Caco-2 (cell line): Measurements from ENCODE around the gene CLEC16A. TPM values are rescaled to one million over a fixed set of nuclear protein-coding genes. Genes with fewer than 3 reads are reported as not detected.

Source experiments
- BruUV-seq: library from RNA; stranded (reverse); fragments of 400-500 nt; replicated peaks from 2 replicates; lab custom pipeline; 2021; lab: Mats Ljungman, UMichigan
- CTCF ChIA-PET: fragments of 300-600 bp; sonication (Branson Sonifier 250); formaldehyde crosslinking; loops from one replicate; lab custom pipeline; 2022; ENCODE audit warnings: antibody characterized with exemption; lab: Charles Lee
- POLR2A ChIA-PET: fragments of 300-600 bp; sonication (Branson Sonifier 250); formaldehyde crosslinking; loops from one replicate; lab custom pipeline; 2022; ENCODE audit warnings: antibody characterized with exemption; lab: Charles Lee
- DNase-seq, 2 experiments: peaks; one replicate each; pipeline versions ENCODE4 v3.0.0 to v3.0.0-alpha.2; 2020 to 2022
- H3K27me3 ChIP-seq: replicated peaks from 2 replicates; pipeline ENCODE4 v1.6.0; 2011; ENCODE audit warnings: low read length; ENCODE audit not compliant: control insufficient read depth, insufficient read depth
- H3K36me3 ChIP-seq: 2 replicates; pipeline ENCODE4 v1.5.1; 2011; ENCODE audit warnings: low read length; ENCODE audit not compliant: control insufficient read depth, insufficient read depth
- H3K4me1 ChIP-seq: fragments of 250-450 bp; sonication (Bioruptor Pico); 2 replicates; pipeline ENCODE4 v1.5.1; 2020; ENCODE audit warnings: mild to moderate bottlenecking
- H3K4me3 ChIP-seq: 2 replicates; pipeline ENCODE4 v1.5.1; 2011; ENCODE audit warnings: low read depth, mild to moderate bottlenecking, control low read depth, low read length
- H3K9me3 ChIP-seq: fragments of 250-450 bp; sonication (Bioruptor Pico); 2 replicates; pipeline ENCODE4 v1.5.1; 2020; ENCODE audit warnings: mild to moderate bottlenecking, moderate library complexity
- H3K27ac Mint-ChIP-seq: one replicate; pipeline ENCODE4 v1.8.0; 2022; ENCODE audit warnings: mixed read lengths; ENCODE audit not compliant: unreplicated experiment
- H3K27me3 Mint-ChIP-seq: one replicate; pipeline ENCODE4 v1.8.0; 2022; ENCODE audit warnings: mixed read lengths; ENCODE audit not compliant: insufficient read depth, unreplicated experiment
- H3K36me3 Mint-ChIP-seq: one replicate; pipeline ENCODE4 v1.8.0; 2022; ENCODE audit warnings: mild to moderate bottlenecking, mixed read lengths; ENCODE audit not compliant: insufficient read depth, unreplicated experiment
- H3K4me1 Mint-ChIP-seq: one replicate; pipeline ENCODE4 v1.8.0; 2022; ENCODE audit warnings: low read depth, mixed read lengths; ENCODE audit not compliant: unreplicated experiment
- H3K4me3 Mint-ChIP-seq: one replicate; pipeline ENCODE4 v1.8.0; 2022; ENCODE audit warnings: mild to moderate bottlenecking, moderate library complexity, mixed read lengths; ENCODE audit not compliant: unreplicated experiment
- H3K9me3 Mint-ChIP-seq: one replicate; pipeline ENCODE4 v1.8.0; 2022; ENCODE audit warnings: mixed read lengths; ENCODE audit not compliant: unreplicated experiment
- intact Hi-C: fragments of 100-400 bp; cut with micrococcal nuclease; formaldehyde crosslinking; loops from one replicate; pipeline ENCODE4 v1.10.0; 2022; ENCODE audit not compliant: unreplicated experiment
- total RNA-seq: library from RNA; stranded (reverse); gene quantifications from 2 replicates; pipeline ENCODE4 v1.2.3, GENCODE V29; 2022
- TF ChIP-seq, protein P1 (sequence below), 2 experiments: fragments of 200-600 bp in 1 of 2; IDR thresholded peaks; 1 replicate in 1 of 2; 2 replicates in 1 of 2; pipeline versions ENCODE4 v1.5.1 to v1.8.0; 2011 to 2022; ENCODE audit warnings: antibody characterized with exemption in 1 of 2, control low read depth in 1 of 2, inconsistent platforms in 1 of 2, low read depth in 1 of 2, low read length in 1 of 2, mild to moderate bottlenecking in 1 of 2, moderate library complexity in 1 of 2; ENCODE audit not compliant: insufficient read depth in 1 of 2, severe bottlenecking in 1 of 2, unreplicated experiment in 1 of 2

CLEC16A gene
- total RNA-seq, 1 experiment from 2014 or later: 27.0 TPM

DNA sequence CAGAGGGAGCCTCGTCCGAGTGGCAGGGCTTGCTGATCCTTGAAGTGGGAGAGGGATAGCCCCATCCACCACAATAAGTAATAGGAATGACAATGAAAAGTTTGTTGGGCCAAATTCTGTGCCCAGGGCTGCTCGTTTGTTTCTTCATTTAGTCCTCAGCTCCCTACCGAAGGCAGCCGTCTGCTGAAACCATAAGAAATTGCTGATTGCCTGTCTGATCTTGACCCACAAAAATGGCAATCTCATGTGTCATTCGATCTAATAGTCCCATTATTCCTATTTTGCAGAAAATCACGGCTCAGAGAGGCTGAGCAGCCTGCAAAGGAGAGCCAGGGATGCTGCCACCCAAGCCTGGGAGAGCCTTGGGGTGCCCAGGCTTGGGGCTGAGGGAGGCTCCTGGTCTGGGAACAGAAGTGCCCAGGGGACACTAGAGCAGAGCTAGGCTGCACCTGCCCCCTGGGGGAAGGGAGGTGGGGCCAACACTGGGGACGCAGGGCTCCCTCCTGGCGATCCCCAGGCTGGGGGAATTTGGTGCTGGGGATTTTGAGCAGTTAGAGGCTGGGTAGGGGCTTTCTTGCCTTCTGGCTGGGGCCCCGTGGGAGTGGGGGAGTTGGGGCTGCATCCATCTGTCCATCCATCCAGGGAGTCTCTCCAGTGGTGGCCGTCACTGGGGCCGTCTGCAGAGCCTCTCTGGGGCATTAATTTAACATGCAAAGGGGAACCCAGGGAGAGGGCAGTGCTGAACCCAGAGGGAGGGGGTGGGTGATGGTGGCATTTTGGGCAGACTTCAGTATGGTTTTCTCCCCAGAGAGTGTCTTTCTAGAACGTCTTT is 258.1 kb downstream of the CLEC16A start:
- BruUV-seq: no TSS peak
- no peak for DNase-seq
- Histone ChIP-seq H3K4me1 (no peaks in the 10 kb centered on the region), H3K36me3 (no peaks in the 10 kb centered on the region), H3K27me3 (no peaks in the 10 kb centered on the region), H3K9me3 (no peaks in the 10 kb centered on the region), H3K4me3 (no peak overlapping the region)
- intact Hi-C loops: no loop called here
- Mint-ChIP-seq H3K36me3 (no peaks in the 10 kb centered on the region), H3K4me1 (peaks cover 10% of the 10 kb centered on the region), H3K9me3 (no peaks in the 10 kb centered on the region), H3K4me3 (no peak overlapping the region), H3K27me3 (no peaks in the 10 kb centered on the region), H3K27ac (no peak overlapping the region)
- POLR2A ChIA-PET: no interaction called here
- CTCF ChIA-PET: no interaction called here
- TF ChIP-seq, protein P1, sequence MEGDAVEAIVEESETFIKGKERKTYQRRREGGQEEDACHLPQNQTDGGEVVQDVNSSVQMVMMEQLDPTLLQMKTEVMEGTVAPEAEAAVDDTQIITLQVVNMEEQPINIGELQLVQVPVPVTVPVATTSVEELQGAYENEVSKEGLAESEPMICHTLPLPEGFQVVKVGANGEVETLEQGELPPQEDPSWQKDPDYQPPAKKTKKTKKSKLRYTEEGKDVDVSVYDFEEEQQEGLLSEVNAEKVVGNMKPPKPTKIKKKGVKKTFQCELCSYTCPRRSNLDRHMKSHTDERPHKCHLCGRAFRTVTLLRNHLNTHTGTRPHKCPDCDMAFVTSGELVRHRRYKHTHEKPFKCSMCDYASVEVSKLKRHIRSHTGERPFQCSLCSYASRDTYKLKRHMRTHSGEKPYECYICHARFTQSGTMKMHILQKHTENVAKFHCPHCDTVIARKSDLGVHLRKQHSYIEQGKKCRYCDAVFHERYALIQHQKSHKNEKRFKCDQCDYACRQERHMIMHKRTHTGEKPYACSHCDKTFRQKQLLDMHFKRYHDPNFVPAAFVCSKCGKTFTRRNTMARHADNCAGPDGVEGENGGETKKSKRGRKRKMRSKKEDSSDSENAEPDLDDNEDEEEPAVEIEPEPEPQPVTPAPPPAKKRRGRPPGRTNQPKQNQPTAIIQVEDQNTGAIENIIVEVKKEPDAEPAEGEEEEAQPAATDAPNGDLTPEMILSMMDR (IDR thresholded peaks at IDR 0.05; ENCODE audit: insufficient read depth in 1 of 2, low read depth in 1 of 2, low read length in 1 of 2, severe bottlenecking in 1 of 2, unreplicated experiment in 1 of 2): no peak

DNA sequence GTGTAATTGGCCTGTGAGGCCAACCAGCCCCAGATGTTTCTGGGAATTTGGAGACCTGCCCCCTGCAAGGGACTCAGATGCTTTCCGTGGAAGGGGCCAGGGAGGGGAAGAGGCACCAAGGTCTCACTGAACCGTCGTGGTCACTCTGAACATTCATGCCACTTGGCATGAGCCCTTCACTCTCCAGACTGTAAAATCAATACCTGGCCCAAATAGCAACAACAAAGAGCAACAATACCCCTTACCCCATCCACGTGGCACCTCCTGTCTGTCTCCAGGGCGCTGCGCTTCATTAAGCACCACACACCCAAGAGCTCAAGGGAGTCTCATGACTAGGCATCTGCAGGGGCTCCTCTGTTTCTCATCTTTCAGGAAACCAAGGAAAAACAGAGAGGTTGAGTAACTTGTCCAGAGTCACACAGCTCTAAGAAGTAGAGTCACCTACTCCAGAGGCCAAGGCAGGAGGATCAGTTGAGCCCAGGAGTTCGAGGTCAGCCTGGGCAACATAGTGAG is 258.8 kb downstream of the CLEC16A start:
- Histone ChIP-seq H3K36me3 (no peaks in the 10 kb centered on the region), H3K27me3 (no peaks in the 10 kb centered on the region), H3K9me3 (no peaks in the 10 kb centered on the region), H3K4me3 (no peak overlapping the region), H3K4me1 (no peaks in the 10 kb centered on the region)
- BruUV-seq: no TSS peak
- Mint-ChIP-seq H3K4me3 (no peak overlapping the region), H3K27me3 (no peaks in the 10 kb centered on the region), H3K9me3 (no peaks in the 10 kb centered on the region), H3K27ac (no peak overlapping the region), H3K36me3 (peaks cover 4% of the 10 kb centered on the region), H3K4me1 (peaks cover 10% of the 10 kb centered on the region)
- ChIA-PET CTCF (no interaction called here), POLR2A (no interaction called here)
- TF ChIP-seq, protein P1 (IDR thresholded peaks at IDR 0.05; ENCODE audit: insufficient read depth in 1 of 2, low read depth in 1 of 2, low read length in 1 of 2, severe bottlenecking in 1 of 2, unreplicated experiment in 1 of 2): no peak
- DNase-seq: no peak
- intact Hi-C loops: no loop called here

GRCh38 chr16:11204513-11205047 is 260.2 kb downstream of the CLEC16A start:
- BruUV-seq: no TSS peak
- H3K4me1 Mint-ChIP-seq: peaks cover 10% of the 10 kb centered on the region
- H3K9me3 Mint-ChIP-seq: no peaks in the 10 kb centered on the region
- DNase-seq: no peak
- Histone ChIP-seq H3K4me1 (no peaks in the 10 kb centered on the region), H3K9me3 (no peaks in the 10 kb centered on the region), H3K27me3 (no peaks in the 10 kb centered on the region), H3K36me3 (no peaks in the 10 kb centered on the region), H3K4me3 (no peak overlapping the region)
- H3K4me3 Mint-ChIP-seq: no peak overlapping the region
- peaks cover 5% of the 10 kb centered on the region for H3K36me3 Mint-ChIP-seq
- no peak overlapping the region for H3K27ac Mint-ChIP-seq
- TF ChIP-seq, protein P1 (IDR thresholded peaks at IDR 0.05; ENCODE audit: insufficient read depth in 1 of 2, low read depth in 1 of 2, low read length in 1 of 2, severe bottlenecking in 1 of 2, unreplicated experiment in 1 of 2): no peak
- intact Hi-C loops: no loop called here
- POLR2A ChIA-PET: no interaction called here
- CTCF ChIA-PET: no interaction called here
- no peaks in the 10 kb centered on the region for H3K27me3 Mint-ChIP-seq
